Measurements from ENCODE around the gene SOX9.

Gene SOX9

GRCh38 chr17:72120642-72121163 lies at the start of gene SOX9:
Gene SOX9 (plus strand): TSS chr17:72121020. CDS start chr17:72121392, 372 bp downstream.
- peak within 1 kb of the TSS; percentile 83 for H3K4me3 ChIP-seq (ENCODE audit: low read depth, low read length)
- TF ChIP-seq, protein P1, sequence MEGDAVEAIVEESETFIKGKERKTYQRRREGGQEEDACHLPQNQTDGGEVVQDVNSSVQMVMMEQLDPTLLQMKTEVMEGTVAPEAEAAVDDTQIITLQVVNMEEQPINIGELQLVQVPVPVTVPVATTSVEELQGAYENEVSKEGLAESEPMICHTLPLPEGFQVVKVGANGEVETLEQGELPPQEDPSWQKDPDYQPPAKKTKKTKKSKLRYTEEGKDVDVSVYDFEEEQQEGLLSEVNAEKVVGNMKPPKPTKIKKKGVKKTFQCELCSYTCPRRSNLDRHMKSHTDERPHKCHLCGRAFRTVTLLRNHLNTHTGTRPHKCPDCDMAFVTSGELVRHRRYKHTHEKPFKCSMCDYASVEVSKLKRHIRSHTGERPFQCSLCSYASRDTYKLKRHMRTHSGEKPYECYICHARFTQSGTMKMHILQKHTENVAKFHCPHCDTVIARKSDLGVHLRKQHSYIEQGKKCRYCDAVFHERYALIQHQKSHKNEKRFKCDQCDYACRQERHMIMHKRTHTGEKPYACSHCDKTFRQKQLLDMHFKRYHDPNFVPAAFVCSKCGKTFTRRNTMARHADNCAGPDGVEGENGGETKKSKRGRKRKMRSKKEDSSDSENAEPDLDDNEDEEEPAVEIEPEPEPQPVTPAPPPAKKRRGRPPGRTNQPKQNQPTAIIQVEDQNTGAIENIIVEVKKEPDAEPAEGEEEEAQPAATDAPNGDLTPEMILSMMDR (IDR thresholded peaks at IDR 0.05; ENCODE audit: borderline replicate concordance, insufficient read depth, low read depth, low read length), result no peak

GRCh38 chr17:72071330-72071729 lies 49.5 kb upstream of the SOX9 start:
- no peak overlapping the region for H3K4me3 ChIP-seq (ENCODE audit: low read depth, low read length)
- TF ChIP-seq, protein P1 (IDR thresholded peaks at IDR 0.05; ENCODE audit: borderline replicate concordance, insufficient read depth, low read depth, low read length), result no peak

GRCh38 chr17:72075995-72076677 lies 44.7 kb upstream of the SOX9 start:
- TF ChIP-seq, protein P1 (IDR thresholded peaks at IDR 0.05; ENCODE audit: borderline replicate concordance, insufficient read depth, low read depth, low read length), result no peak
- no peak overlapping the region for H3K4me3 ChIP-seq (ENCODE audit: low read depth, low read length)

DNA sequence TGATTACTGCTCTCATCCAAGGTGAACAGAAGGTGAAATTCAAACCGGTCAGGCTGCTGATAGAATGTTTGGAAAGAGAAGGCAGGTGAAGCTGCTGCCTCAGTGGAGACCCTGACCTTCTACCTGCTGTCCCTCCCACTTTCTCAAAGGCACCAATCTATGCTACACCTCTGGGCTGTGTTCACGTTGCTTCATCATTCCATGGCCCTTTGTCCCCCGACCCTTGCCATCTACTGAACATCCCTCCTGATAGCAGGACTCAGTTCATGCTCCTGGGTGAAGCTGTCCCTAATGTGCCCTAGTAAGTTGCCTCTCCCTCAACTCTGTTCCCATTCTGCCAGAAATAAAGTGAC lies 44.2 kb upstream of the SOX9 start:
- TF ChIP-seq, protein P1 (IDR thresholded peaks at IDR 0.05; ENCODE audit: borderline replicate concordance, insufficient read depth, low read depth, low read length), result no peak
- H3K4me3 ChIP-seq (ENCODE audit: low read depth, low read length), result no peak overlapping the region

DNA sequence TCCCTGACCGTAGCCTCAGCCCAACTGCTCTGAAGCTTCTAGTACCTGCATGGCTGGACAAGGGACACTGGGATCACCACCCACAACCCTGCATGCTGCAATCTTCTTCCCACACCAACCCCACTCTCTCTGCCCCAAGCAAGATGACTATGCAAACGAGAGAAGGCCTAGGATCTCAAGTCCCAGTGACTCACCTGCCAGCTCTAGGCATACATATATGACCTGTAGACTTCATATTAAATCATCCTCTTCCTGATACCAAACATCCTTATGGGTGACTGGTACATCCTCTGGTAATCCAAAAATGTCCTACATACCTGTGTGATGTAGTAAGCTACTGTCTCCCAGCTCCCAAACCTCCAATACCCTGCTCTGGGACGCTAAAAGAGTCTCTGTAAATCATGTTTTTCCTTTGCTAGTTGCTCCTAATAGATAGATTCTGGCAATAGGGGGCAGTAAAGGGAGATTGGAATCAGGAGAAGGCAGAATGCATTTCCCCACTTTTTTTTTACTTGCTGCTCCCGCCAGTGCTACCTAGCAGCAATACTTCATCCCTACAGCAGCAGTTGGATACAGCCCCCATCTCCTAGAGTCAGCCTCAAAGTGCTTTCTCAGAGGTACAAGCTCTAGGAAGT lies 43.4 kb upstream of the SOX9 start:
- TF ChIP-seq, protein P1 (IDR thresholded peaks at IDR 0.05; ENCODE audit: borderline replicate concordance, insufficient read depth, low read depth, low read length), result no peak
- no peak overlapping the region for H3K4me3 ChIP-seq (ENCODE audit: low read depth, low read length)

DNA sequence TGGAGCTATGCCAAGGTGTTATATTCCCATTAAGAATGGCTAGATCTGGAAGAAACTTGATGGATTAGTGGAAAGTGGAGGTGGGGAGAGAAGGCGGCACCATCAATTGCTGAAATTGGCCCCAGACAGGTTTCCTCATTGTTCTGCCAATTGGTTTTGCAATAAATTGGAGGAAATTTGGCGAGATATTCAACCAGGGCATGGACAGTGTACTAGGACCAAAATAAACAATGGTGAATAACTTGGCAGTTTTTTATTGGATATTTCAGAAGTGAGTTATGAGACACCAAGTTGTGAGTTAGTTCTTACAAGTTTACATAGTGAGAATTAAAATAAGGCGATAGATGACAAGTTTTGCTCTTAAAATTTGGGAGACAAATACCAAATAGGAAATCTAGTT lies 41.1 kb upstream of the SOX9 start:
- TF ChIP-seq, protein P1 (IDR thresholded peaks at IDR 0.05; ENCODE audit: borderline replicate concordance, insufficient read depth, low read depth, low read length), result no peak

GRCh38 chr17:72087876-72088275 lies 32.9 kb upstream of the SOX9 start:
- TF ChIP-seq, protein P1 (IDR thresholded peaks at IDR 0.05; ENCODE audit: borderline replicate concordance, insufficient read depth, low read depth, low read length), result no peak
- H3K4me3 ChIP-seq (ENCODE audit: low read depth, low read length), result no peak overlapping the region

More for the DNA sequence above, 41.1 kb upstream of the SOX9 start:
- no peak overlapping the region for H3K4me3 ChIP-seq (ENCODE audit: low read depth, low read length)

Data from GM12875 (cell line).